GM18498 (cell line): ENCODE results near the gene PDE4D.
"Not testable (repeated sequence)": the region's sequence is repeated elsewhere in the genome, so short reads cannot be mapped to it uniquely, and the experiment has no call there.

Experiments
- ATAC-seq: cut with Tn5 transposase; IDR thresholded peaks from one replicate; pipeline ENCODE4 v1.9.1; 2021; ENCODE audit warnings: mild to moderate bottlenecking, moderate library complexity; ENCODE audit not compliant: unreplicated experiment

PDE4D gene

DNA sequence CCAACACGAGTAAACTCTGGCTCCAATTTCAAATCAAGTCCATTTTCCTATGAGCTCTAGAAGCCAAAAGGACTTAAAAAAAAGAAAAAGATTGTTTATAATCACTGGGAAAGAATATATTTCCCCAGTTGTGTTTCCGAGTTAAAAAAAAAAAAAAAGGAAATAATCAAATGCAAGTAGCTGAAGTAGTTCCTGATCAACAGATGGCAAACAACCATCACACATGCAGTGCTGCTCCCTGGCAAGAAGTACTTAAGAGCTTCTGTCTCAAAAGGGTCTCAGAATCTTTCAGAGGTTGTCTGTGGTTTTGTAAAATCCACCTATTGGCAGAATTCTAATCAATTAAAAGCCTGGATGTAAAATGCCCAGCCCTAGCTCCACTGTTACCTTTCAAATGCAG is 922.8 kb downstream of the PDE4D start:
- ATAC-seq: no peak

DNA sequence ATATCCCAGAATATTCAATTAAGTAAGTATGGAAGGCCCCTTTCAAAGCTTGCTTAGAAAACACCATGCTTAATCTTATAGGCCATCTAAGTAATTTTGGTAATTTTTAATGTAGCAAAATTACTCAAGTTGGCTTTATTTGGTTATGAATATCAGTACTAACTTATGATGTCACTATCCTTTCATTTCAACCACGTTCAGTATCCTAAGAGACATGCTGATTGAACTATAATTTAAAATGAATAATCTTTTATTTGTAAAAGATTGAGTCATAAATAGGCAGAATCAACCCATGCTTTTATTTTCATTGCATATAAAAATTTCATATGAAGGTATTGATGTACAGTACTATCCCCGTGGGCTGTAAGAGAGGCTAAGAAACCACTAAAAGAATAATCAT is 923.7 kb downstream of the PDE4D start:
- ATAC-seq: no peak

DNA sequence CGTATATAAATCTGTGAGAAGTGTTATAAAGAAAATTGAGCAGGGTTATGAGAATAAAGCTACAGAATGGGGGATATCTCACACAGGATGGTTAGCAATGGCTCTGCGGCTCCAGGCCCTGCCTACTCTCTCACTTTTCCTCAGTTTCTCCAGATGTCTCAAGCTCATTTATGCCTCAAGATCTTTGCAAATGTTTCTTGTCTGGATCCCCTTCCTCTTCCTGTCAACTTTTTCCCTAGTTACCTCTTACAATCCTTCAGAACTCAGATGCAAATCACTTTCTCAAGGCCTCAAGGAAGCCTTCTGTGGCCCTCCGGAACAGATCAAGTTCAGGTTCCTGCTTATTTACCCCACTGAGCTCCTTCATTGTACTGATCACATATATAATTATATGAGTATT is 924.3 kb downstream of the PDE4D start:
- no peak for ATAC-seq

DNA sequence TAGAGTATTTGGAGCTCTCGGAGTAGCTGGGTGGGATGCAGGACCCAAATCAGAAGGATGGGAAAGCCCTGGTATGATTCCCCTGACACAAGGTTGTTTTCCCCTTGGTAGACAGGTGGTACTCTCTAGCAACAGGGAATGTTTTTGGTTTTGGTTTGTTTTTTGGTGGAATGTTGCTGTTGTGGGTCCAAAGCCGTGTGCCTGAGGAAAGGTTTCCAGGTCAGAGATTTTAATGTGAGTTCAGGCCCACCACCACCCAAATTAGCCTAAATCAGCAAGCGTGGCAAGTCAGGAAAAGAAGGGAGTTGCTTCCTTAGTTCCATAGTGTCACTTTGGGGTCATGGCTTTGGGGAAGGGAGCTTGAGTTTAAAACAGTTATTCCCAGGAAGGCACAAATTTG is 925.2 kb downstream of the PDE4D start:
- no peak for ATAC-seq

DNA sequence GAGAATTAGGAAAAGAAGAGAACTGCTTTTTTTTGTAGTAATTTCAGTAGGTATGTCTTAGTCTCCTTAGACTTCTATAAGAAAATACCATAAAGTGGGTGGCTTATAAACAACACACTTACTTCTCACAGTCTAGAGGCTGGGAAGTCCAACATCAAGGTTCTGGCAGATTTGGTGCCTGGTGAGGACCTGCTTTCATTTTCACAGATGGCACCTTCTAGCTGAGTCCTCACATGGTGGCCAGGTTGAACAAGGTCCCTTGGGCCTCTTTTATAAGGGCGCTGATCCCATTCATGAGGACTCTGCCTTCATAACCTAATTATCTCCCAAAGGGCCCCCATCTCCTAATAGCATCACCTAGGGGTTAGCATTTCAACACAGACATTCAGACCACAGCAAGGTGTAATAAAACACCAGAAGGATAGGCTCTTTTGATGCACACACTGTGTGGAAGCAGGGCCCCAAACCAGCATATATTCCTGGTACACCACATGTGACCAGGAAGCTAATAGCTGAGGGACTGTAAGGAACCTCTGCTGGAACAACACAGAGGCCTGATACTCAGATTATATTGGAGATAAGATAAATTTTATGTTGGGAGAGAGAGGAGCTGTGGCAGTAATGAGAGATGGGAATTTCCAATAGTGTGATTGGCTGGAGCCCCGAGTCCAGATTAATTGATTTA is 925.8 kb downstream of the PDE4D start:
- no peak for ATAC-seq

DNA sequence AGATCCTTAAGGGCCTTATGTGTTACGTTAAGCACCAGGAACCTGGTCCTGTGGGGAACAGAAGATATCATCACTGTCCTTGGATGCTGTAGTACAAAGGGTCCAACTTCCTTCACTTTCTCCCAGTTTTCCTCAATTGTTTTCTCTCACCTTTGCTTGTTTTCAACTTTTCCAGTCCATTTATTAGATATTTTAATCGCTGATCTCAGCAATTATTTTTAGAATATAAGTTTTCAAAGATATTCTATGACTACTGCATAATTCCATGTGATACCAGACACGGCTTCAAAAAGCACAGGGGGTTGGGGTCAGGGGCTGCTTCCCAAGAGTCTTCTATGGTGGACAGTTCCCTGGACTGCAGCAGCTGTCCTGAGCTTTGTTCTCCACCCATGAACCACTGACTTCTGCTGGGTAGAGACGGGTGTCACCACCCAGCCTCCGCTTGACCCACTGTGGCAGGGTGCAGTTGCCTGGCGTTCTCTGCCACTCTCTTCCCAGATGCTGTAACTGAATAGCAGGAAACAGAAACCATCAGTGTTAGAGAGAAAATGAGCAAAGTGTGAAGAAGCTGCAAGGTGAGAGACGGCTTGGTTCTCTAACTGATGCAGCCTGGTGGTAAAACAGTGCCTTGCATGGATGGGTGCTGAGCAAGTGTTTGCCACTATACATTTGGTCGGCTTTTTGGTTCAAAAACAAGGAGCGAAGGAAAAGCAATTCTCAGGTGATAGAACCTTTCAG is 927.7 kb downstream of the PDE4D start:
- ATAC-seq: no peak

DNA sequence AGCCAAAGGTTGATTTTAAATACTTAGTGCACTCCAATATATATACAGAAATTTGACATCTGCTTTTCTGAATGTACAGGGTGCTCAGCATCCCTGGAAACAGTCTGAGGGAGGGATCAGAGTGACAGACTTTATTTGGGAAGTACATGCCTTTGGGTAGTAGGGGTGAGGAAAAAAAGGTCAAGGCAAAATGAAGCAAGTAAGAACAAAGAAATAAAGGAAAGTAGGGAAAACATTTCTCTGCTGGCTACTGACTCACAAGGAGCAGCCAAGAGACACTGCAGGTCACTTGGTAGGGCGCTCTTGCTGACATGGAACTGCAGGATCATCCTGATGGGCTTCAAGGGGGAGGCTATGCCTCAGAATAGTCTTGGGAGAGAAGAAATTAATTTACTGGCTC is 929.7 kb downstream of the PDE4D start:
- no peak for ATAC-seq

DNA sequence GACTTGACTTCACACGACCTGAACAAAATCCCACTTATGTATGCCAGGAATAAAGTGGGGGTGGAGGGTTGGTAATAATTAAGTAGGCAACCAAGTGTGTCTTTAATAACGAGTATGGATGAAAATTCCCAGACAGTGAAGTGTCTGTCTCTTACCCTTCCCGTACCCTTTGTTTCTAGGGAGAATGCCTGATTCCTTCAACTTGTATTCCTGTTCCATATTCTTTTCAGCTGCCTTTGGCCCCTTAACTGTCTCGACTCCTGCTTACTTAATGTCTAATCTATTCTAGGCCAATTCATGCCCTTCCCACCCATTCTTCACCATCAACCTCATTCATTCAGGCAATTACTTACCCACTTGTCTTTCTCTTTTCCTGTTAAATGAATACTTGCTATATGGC is 930.2 kb downstream of the PDE4D start:
- no peak for ATAC-seq

DNA sequence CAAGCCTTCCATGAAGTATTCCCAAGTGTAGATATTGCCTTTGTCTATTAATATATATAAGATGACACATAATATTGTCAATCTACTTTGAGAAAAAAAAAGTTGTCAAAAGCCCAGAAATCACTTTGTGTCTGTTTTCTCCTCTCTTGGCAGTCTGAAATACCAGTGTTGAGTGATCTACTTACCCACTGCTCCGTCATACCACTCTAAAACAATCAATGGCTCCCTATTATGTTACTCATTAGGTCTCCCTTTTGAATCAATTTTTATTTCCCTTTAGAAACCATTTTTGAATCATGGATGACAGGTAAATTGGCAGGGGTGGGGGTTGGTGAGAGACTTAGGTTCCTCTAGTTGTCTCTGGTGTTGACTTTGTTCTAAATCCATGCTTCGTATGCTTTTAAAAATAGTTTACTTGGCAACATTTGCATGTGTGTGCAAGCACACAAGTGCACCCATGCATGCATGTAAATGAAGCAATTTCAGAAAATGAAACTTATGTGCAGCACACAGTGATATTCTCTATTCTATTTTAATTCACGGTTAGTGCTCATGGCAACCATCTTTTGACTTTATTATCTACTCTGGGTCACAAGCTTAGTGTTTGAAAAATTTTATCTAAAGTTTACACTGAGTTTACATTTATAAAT is 931.8 kb downstream of the PDE4D start:
- ATAC-seq: peak; percentile 84

DNA sequence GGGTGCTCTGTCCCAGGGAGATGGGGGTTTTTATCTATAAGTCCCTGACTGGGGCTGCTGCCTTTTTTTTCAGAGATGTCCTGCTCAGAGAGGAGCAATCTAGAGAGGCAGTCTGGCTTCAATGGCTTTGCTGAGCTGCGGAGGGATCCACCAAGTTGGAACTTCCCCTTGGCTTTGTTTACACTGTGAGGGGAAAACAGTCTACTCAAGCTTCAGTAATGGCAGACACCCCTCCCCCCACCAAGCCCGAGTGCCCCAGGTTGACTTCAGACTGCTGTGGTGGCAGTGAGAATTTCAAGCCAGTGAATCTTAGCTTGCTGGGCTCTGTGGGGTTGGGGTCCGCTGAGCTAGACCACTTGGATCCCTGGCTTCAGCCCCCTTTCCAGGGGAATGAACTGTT is 934.8 kb downstream of the PDE4D start:
- no peak for ATAC-seq

DNA sequence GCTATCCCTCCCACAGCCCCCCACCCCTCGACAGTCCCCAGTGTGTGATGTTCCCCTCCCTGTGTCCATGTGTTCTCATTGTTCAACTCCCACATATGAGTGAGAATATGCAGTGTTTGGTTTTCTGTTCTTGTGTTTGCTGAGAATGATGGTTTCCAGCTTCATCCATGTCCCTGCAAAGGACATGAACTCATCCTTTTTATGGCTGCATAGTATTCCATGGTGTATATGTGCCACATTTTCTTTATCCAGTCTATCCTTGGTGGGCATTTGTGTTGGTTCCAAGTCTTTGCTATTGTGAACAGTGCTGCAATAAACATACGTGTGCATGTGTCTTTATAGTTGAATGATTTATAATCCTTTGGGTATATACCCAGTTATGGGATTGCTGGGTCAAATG is 940.3 kb downstream of the PDE4D start:
- ATAC-seq: not testable (repeated sequence)

DNA sequence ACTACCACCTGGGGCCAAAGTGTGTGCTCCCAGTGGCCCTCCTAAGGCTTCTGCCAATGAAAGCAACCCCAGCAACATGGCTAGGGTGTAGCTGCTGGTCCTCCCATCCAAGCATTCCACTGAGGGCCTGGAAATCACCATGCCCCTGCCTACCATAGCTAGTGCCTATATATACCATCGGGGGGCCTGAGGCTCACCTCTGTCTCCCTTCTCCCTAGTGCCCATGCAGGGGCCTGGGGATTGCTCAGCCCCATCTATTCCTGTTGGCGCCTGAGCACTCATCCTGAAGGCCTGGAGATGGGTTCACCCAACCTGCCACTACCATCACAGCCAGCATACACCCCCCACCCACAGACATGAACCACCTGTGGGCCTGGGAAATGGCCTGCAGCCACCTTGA is 943.3 kb downstream of the PDE4D start:
- ATAC-seq: no peak

DNA sequence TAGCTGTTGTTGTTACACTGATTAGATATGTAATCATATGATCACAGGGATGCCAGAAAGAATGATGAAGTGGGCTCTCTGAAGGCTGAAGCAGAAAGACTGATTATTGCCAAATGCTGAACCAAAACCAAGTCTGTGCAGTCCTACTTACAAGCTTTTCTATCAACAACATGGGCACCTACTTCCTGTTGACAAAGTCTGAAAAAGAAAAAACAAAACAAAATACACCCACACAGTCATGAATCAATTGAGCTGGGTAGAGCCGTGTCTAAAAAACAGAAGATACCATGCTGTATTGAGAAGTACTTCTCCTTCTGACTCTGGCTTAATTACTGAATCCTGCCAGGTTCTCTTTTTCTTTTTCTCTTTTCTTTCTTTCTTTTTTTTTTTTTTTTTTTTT is 947.3 kb downstream of the PDE4D start:
- ATAC-seq: no peak

DNA sequence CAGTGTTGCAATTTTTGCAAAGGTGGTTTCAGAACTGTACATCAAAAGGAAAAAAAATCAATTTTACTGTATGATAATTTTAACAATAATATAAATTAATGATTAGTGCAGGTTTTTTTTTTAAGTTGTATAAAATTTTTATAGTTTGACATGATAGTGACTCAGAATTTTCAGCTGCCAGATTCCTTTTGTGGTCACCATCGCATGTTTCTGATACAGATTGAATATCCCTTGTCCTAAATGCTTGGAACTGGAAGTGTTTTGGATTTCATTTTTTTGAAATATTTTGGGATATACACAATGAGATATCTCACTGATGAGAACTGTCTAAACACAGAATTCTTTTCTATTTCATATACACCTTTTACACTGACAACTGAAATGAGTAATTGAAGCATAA is 949.3 kb downstream of the PDE4D start:
- ATAC-seq: no peak

DNA sequence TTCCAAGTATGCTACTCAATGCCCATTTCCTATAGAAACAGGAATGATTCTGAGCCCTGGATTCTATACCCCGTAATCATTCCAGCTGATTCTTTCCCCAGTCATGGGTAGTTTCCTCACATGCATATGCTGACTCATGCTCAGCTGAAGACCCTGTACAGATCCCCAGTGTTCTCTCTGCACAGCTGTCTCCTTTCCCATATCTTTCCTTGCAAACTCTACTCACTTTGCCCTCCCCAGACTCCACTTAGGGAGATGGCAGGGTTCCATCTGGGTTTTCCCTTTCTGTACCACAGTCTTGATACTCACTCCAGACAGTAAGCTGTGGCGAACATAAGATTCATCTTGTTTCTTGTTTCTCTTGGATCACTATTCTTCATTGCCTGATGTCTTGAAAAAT is 953.1 kb downstream of the PDE4D start:
- no peak for ATAC-seq

DNA sequence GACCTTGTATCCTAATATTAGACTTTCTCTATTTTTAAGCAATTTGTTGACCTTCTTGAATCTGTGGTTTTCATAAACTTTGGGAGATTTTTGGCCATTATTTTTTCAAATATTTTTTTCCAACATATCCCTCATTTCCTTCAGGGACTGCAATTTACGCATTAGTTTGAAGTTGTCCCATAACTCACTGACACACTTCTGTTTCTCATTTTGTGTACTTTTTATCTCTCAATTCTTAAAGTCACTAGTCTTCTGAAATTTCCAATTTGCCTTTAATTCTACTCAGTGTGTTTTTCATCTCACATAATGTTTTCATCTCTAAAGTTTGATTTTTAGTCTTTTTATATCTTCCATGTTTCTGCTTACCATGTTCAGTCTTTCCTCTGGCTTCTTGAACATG is 953.9 kb downstream of the PDE4D start:
- ATAC-seq: no peak

DNA sequence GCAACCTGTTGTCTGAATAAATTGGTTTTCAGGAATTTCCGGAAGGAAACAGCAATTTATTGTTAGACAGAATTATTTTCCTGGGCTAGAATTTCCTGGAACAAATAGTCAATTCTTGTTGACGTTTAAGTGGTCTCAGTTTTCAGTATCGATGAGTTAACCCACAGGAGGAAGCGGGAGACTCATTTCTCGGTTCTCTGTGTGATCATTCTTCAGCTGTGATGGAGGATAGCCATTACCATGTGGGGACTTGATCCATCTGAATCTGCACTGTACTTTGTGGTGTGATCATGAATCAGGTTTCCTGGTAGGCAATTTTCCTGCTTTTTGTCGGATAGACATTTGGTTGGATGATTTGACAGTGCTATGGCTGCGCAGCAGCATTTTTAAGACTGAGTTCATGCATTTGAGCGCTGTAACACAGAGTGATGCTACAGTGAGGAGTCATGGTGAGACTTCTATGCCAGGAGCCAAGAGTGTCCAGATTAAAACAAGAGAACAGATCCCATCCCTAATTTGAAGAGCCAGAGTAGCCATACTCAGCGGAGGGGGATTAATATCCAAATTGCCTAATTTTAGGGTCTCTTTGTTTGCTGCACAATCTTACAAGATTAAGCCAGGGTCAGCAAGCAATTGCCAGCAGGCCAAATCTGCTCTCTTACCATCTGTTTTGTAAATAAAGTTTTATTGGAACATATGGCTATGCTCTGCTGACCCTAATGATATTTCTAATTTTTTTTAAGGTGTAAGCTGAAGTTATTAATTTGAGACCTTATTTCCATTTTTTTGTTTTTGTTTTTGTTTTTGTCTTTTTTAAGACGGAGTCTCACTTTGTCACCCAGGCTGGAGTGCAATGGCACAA is 954.7 kb downstream of the PDE4D start:
- ATAC-seq: no peak

DNA sequence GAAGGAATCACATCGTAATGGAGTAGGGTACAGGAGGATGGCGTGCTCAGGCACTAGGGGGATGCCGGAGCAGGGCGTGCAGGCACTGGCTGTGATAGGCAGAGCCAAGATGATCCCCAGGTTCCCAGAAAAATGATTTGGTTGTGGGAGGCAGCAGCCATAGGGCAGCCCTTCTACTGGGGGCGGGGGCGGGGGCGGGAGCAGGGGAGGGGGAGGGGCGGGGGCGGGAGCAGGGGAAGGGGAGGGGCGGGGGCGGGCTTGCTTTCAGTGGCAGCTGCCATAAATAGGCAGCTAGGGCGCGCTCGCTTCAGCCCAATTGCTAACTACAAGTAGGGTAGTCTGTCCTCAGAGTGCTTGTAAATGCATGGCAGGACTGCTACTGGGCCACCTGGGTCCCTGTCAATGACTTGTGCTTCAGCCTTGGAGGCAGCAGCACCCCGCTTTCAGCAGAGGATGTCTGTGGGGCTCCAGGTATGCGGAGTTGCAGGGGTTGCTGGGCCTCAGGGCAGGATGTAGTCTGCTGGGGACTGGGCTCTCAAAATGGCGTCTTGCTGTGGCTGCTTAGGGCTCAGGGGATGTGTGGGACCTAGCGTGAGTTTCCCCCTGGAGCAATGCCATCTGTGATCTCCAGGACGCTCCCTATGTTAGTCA is 956.4 kb downstream of the PDE4D start:
- no peak for ATAC-seq

DNA sequence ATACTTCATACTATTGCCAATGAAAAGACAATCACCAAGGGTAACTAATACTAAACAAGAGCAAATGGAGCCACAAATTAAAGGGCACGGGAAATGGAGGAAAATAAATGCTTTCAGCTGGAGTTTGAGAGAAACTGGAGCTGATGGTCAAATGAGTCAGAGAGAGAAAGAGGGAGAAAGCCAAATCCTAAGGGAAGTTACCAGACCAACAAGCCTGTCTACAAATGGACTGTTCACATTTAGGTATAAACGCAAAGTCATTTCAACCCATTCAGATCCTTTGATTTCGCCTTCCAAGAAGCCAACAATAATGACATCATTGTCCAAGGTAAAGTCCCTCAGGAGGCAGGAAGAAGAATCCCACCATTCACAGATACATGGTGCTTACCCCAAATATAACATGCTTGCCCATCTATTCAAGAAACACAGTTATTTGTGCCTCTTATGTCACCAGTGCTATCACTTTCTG is 958.9 kb downstream of the PDE4D start:
- ATAC-seq: no peak

DNA sequence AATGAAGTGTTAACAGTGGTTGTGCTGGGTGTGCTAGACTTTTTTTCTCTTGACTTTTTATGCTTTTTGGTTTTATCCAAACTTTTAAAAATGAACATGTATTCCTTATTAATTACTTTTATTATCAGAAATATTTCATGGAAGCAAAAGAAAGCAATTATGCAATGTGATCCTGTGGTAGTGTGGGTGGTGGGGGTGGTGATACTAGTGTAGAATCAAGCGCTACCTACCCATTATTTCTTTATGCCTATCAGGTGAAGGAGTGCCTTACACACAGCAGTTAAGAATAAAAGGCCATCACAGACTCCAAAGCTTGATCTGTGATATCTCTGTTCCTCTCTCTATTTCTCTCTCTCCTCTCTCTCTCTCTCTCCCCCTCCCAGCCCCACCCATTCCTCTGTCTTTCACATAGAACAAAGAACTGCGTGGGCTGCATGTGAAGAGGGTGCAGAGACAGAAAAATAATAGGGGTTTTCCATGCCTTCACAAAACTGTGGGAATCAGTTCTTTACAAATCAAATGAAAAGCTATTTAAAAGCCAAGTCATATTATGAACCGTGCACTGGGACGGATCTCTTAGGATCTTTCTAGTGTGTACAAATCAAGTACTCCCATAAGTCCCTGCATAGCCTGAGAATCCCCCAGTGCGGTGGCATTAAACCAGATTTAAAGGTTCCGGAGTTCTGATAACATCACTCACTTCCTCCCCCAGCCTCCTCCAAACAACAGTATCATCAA is 959.5 kb downstream of the PDE4D start:
- ATAC-seq: no peak
